ENCODE data around the gene GPD2. TPM values are rescaled to one million over a fixed set of nuclear protein-coding genes. Genes with fewer than 3 reads are reported as not detected.

Gene GPD2
- total and polyA plus RNA-seq, 2 of the 13 experiments (the other 11 are each of a cell fraction or from before 2014, with no cell fraction given) = not detected

- TF ChIP-seq SMARCE1 (IDR thresholded peaks at IDR 0.05; ENCODE audit: borderline replicate concordance) = no peak
- no peak for TF ChIP-seq ZUFSP (CRISPR knock-in tag; IDR thresholded peaks at IDR 0.05; ENCODE audit: borderline replicate concordance)
- TF ChIP-seq, protein P1, sequence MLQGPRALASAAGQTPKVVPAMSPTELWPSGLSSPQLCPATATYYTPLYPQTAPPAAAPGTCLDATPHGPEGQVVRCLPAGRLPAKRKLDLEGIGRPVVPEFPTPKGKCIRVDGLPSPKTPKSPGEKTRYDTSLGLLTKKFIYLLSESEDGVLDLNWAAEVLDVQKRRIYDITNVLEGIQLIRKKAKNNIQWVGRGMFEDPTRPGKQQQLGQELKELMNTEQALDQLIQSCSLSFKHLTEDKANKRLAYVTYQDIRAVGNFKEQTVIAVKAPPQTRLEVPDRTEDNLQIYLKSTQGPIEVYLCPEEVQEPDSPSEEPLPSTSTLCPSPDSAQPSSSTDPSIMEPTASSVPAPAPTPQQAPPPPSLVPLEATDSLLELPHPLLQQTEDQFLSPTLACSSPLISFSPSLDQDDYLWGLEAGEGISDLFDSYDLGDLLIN (CRISPR knock-in tag; IDR thresholded peaks at IDR 0.05; ENCODE audit: borderline replicate concordance) = no peak
- TF ChIP-seq, protein P2, sequence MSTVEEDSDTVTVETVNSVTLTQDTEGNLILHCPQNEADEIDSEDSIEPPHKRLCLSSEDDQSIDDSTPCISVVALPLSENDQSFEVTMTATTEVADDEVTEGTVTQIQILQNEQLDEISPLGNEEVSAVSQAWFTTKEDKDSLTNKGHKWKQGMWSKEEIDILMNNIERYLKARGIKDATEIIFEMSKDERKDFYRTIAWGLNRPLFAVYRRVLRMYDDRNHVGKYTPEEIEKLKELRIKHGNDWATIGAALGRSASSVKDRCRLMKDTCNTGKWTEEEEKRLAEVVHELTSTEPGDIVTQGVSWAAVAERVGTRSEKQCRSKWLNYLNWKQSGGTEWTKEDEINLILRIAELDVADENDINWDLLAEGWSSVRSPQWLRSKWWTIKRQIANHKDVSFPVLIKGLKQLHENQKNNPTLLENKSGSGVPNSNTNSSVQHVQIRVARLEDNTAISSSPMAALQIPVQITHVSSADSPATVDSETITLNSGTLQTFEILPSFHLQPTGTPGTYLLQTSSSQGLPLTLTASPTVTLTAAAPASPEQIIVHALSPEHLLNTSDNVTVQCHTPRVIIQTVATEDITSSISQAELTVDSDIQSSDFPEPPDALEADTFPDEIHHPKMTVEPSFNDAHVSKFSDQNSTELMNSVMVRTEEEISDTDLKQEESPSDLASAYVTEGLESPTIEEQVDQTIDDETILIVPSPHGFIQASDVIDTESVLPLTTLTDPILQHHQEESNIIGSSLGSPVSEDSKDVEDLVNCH (CRISPR knock-in tag; IDR thresholded peaks at IDR 0.05) = no peak
- TF ChIP-seq CBX2 (IDR thresholded peaks at IDR 0.05; ENCODE audit: low read depth, low read length) = no peak
- TF ChIP-seq CBX2 (CRISPR knock-in tag; IDR thresholded peaks at IDR 0.05; ENCODE audit: low read depth) = no peak
- TF ChIP-seq ATM (IDR thresholded peaks at IDR 0.05; ENCODE audit: borderline replicate concordance) = no peak
- no peak for TF ChIP-seq ATF5 (CRISPR knock-in tag; IDR thresholded peaks at IDR 0.05; ENCODE audit: low read depth)
- TF ChIP-seq ZSCAN12 (CRISPR knock-in tag; IDR thresholded peaks at IDR 0.05) = no peak
Observed at GRCh38 chr2:156398176-156398575, 38.0 kb upstream of the GPD2 start (continued).
